Trophoblast cell (in vitro differentiated cells and primary cell): ENCODE measurements around the gene CCDC158.

ENCODE experiments used
- DNase-seq, 2 donors: peaks; one replicate each; pipeline ENCODE4 v3.0.0-alpha.2; 2016
- H2AFZ ChIP-seq: 2 replicates; pipeline ENCODE4 v1.6.1; 2013; ENCODE audit warnings: low read length, moderate library complexity, mild to moderate bottlenecking; ENCODE audit not compliant: insufficient read depth, poor library complexity
- H2AK5ac ChIP-seq: 2 replicates; pipeline ENCODE4 v1.6.1; 2013; ENCODE audit warnings: mild to moderate bottlenecking, low read length
- H2BK120ac ChIP-seq: 2 replicates; pipeline ENCODE4 v1.6.1; 2013; ENCODE audit warnings: low read length, mild to moderate bottlenecking, moderate library complexity; ENCODE audit not compliant: insufficient read depth, poor library complexity
- H2BK12ac ChIP-seq: 2 replicates; pipeline ENCODE4 v1.6.1; 2013; ENCODE audit warnings: mild to moderate bottlenecking, low read length, moderate library complexity
- H2BK5ac ChIP-seq: 2 replicates; pipeline ENCODE4 v1.6.1; 2013; ENCODE audit warnings: low read length, low read depth, moderate library complexity, mild to moderate bottlenecking; ENCODE audit not compliant: poor library complexity
- H3K14ac ChIP-seq: 2 replicates; pipeline ENCODE4 v1.6.1; 2013; ENCODE audit warnings: mild to moderate bottlenecking, low read length
- H3K18ac ChIP-seq: 2 replicates; pipeline ENCODE4 v1.6.1; 2013; ENCODE audit warnings: mild to moderate bottlenecking, low read length
- H3K23ac ChIP-seq: 2 replicates; pipeline ENCODE4 v1.6.1; 2013; ENCODE audit warnings: low read length
- H3K27ac ChIP-seq: 2 replicates; pipeline ENCODE4 v1.5.1; 2013; ENCODE audit warnings: low read depth, mild to moderate bottlenecking, inconsistent platforms, low read length, moderate library complexity
- H3K27me3 ChIP-seq: 2 replicates; pipeline ENCODE4 v1.6.1; 2013; ENCODE audit warnings: inconsistent platforms, mild to moderate bottlenecking, low read length, moderate library complexity; ENCODE audit not compliant: insufficient read depth
- H3K36me3 ChIP-seq, 2 experiments: 1 replicate in 1 of 2; 2 replicates in 1 of 2; pipeline ENCODE4 v1.6.1; 2013; ENCODE audit warnings: low read length in 2 of 2, mild to moderate bottlenecking in 2 of 2, moderate library complexity in 1 of 2; ENCODE audit not compliant: insufficient read depth in 2 of 2, control insufficient read depth in 1 of 2
- H3K4ac ChIP-seq: 2 replicates; pipeline ENCODE4 v1.6.1; 2013; ENCODE audit warnings: low read depth, mild to moderate bottlenecking, low read length, moderate library complexity
- H3K4me1 ChIP-seq, 2 experiments: 1 replicate in 1 of 2; 2 replicates in 1 of 2; pipeline ENCODE4 v1.6.1; 2013; ENCODE audit warnings: low read length in 2 of 2, mild to moderate bottlenecking in 2 of 2, moderate library complexity in 1 of 2; ENCODE audit not compliant: insufficient read depth in 2 of 2, control insufficient read depth in 1 of 2
- H3K4me2 ChIP-seq: 2 replicates; pipeline ENCODE4 v1.6.1; 2013; ENCODE audit warnings: inconsistent platforms, mild to moderate bottlenecking, low read length, moderate library complexity
- H3K4me3 ChIP-seq: 2 replicates; pipeline ENCODE4 v1.5.1; 2013; ENCODE audit warnings: mild to moderate bottlenecking, low read depth, low read length, inconsistent platforms
- H3K79me1 ChIP-seq: one replicate; pipeline ENCODE4 v1.6.1; 2013; ENCODE audit warnings: low read length
- H3K79me2 ChIP-seq: 2 replicates; pipeline ENCODE4 v1.6.1; 2013; ENCODE audit warnings: low read length, mild to moderate bottlenecking; ENCODE audit not compliant: control insufficient read depth, insufficient read depth, poor library complexity
- H3K9ac ChIP-seq: 2 replicates; pipeline ENCODE4 v1.6.1; 2013; ENCODE audit warnings: mild to moderate bottlenecking, low read length
- H3K9me3 ChIP-seq: 2 replicates; pipeline ENCODE4 v1.6.1; 2013; ENCODE audit warnings: low read depth, mild to moderate bottlenecking, control low read depth, inconsistent platforms, low read length; ENCODE audit not compliant: insufficient read depth
- H4K12ac ChIP-seq: 2 replicates; pipeline ENCODE4 v1.6.1; 2013; ENCODE audit warnings: low read depth, mild to moderate bottlenecking, low read length, moderate library complexity
- H4K8ac ChIP-seq: 2 replicates; pipeline ENCODE4 v1.6.1; 2013; ENCODE audit warnings: low read depth, mild to moderate bottlenecking, low read length, moderate library complexity
- H4K91ac ChIP-seq: one replicate; pipeline ENCODE4 v1.6.1; 2013; ENCODE audit warnings: low read depth, mild to moderate bottlenecking, low read length, moderate library complexity
- WGBS: extraction: QIAGEN DNeasy Blood & Tissue Kit; methylation state at CpG from one replicate; pipeline ENCODE4 v1.1.7; 2013; ENCODE audit warnings: missing lambda C conversion rate; ENCODE audit not compliant: insufficient read length, insufficient coverage; ENCODE audit errors: extremely low coverage; 5-methylcytosine and 5-hydroxymethylcytosine counted together

The CCDC158 gene

GRCh38 chr4:76325072-76325471, 95.9 kb downstream of the CCDC158 start:
- Histone ChIP-seq H3K4me3 (no peak overlapping the region), H3K4me2 (no peak overlapping the region), H3K4ac (no peak overlapping the region), H4K8ac (no peak overlapping the region), H3K79me2 (no peaks in the 10 kb centered on the region), H3K9ac (no peak overlapping the region), H2BK12ac (no peak overlapping the region), H3K23ac (no peak overlapping the region), H3K18ac (no peak overlapping the region), H3K27ac (no peak overlapping the region), H4K91ac (no peak overlapping the region), H4K12ac (no peak overlapping the region), H3K27me3 (no peaks in the 10 kb centered on the region), H3K4me1 (no peaks in the 10 kb centered on the region), H2BK120ac (no peak overlapping the region), H2AK5ac (no peak overlapping the region), H2BK5ac (no peak overlapping the region), H3K79me1 (no peaks in the 10 kb centered on the region), H2AFZ (no peak overlapping the region), H3K9me3 (peaks cover 3% of the 10 kb centered on the region), H3K36me3 (no peaks in the 10 kb centered on the region), H3K14ac (no peak overlapping the region)
- no peak for DNase-seq

- H3K4ac ChIP-seq = no peak overlapping the region
- no peak overlapping the region for H3K18ac ChIP-seq
- no peaks in the 10 kb centered on the region for H3K27me3 ChIP-seq
- no peaks in the 10 kb centered on the region for H3K4me1 ChIP-seq
- no peak overlapping the region for H3K27ac ChIP-seq
- H3K14ac ChIP-seq = no peak overlapping the region
- no peak overlapping the region for H3K9ac ChIP-seq
- no CpG with 5 or more reads among the region's 3 CpGs for WGBS
- no peak overlapping the region for H2BK5ac ChIP-seq
- no peak for DNase-seq
- H3K36me3 ChIP-seq = no peaks in the 10 kb centered on the region
- no peaks in the 10 kb centered on the region for H3K79me1 ChIP-seq
- H3K4me3 ChIP-seq = no peak overlapping the region
- no peak overlapping the region for H2AFZ ChIP-seq
- H4K8ac ChIP-seq = no peak overlapping the region
- no peak overlapping the region for H4K12ac ChIP-seq
- no peak overlapping the region for H4K91ac ChIP-seq
- no peak overlapping the region for H2BK120ac ChIP-seq
- no peaks in the 10 kb centered on the region for H3K79me2 ChIP-seq
- H2AK5ac ChIP-seq = no peak overlapping the region
- no peak overlapping the region for H2BK12ac ChIP-seq
- H3K23ac ChIP-seq = no peak overlapping the region
- H3K9me3 ChIP-seq = peaks cover 3% of the 10 kb centered on the region
- no peak overlapping the region for H3K4me2 ChIP-seq
These were observed 98.7 kb downstream of the CCDC158 start for GRCh38 chr4:76322236-76322635.

GRCh38 chr4:76316131-76316530, 104.8 kb downstream of the CCDC158 start:
- Histone ChIP-seq H3K9me3 (peaks cover 4% of the 10 kb centered on the region), H3K4ac (no peak overlapping the region), H3K4me1 (no peaks in the 10 kb centered on the region), H4K8ac (no peak overlapping the region), H2BK5ac (no peak overlapping the region), H3K18ac (no peak overlapping the region), H2BK12ac (no peak overlapping the region), H3K27me3 (no peaks in the 10 kb centered on the region), H3K27ac (no peak overlapping the region), H4K91ac (no peak overlapping the region), H3K4me3 (no peak overlapping the region), H3K36me3 (no peaks in the 10 kb centered on the region), H3K23ac (no peak overlapping the region), H2BK120ac (no peak overlapping the region), H2AK5ac (no peak overlapping the region), H2AFZ (no peak overlapping the region), H3K79me2 (no peaks in the 10 kb centered on the region), H3K79me1 (no peaks in the 10 kb centered on the region), H4K12ac (no peak overlapping the region), H3K9ac (no peak overlapping the region), H3K4me2 (no peak overlapping the region), H3K14ac (no peak overlapping the region)
- WGBS = no CpG with 5 or more reads among the region's 1 CpG
- DNase-seq = no peak

GRCh38 chr4:76315267-76315918, 105.5 kb downstream of the CCDC158 start:
- Histone ChIP-seq H3K4me2 (no peak overlapping the region), H3K27me3 (no peaks in the 10 kb centered on the region), H3K23ac (no peak overlapping the region), H3K14ac (no peak overlapping the region), H4K8ac (no peak overlapping the region), H3K27ac (no peak overlapping the region), H2BK12ac (no peak overlapping the region), H3K4me1 (no peaks in the 10 kb centered on the region), H2AK5ac (no peak overlapping the region), H3K9ac (no peak overlapping the region), H2BK5ac (no peak overlapping the region), H3K4me3 (no peak overlapping the region), H3K36me3 (no peaks in the 10 kb centered on the region), H4K12ac (no peak overlapping the region), H4K91ac (no peak overlapping the region), H2BK120ac (no peak overlapping the region), H3K79me1 (no peaks in the 10 kb centered on the region), H2AFZ (no peak overlapping the region), H3K9me3 (peaks cover 4% of the 10 kb centered on the region), H3K79me2 (no peaks in the 10 kb centered on the region), H3K18ac (no peak overlapping the region), H3K4ac (no peak overlapping the region)
- no CpG with 5 or more reads among the region's 7 CpGs for WGBS
- no peak for DNase-seq
